Measurements from ENCODE around the gene HYLS1.

GRCh38 chr11:125923012-125923579, 35.6 kb downstream of the HYLS1 start:
- TF ChIP-seq POLR2A (IDR thresholded peaks at IDR 0.05): no peak
- TF ChIP-seq, protein P1, sequence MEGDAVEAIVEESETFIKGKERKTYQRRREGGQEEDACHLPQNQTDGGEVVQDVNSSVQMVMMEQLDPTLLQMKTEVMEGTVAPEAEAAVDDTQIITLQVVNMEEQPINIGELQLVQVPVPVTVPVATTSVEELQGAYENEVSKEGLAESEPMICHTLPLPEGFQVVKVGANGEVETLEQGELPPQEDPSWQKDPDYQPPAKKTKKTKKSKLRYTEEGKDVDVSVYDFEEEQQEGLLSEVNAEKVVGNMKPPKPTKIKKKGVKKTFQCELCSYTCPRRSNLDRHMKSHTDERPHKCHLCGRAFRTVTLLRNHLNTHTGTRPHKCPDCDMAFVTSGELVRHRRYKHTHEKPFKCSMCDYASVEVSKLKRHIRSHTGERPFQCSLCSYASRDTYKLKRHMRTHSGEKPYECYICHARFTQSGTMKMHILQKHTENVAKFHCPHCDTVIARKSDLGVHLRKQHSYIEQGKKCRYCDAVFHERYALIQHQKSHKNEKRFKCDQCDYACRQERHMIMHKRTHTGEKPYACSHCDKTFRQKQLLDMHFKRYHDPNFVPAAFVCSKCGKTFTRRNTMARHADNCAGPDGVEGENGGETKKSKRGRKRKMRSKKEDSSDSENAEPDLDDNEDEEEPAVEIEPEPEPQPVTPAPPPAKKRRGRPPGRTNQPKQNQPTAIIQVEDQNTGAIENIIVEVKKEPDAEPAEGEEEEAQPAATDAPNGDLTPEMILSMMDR (IDR thresholded peaks at IDR 0.05): peak; percentile 68 to 79 (median 76)
- TF ChIP-seq POLR2AphosphoS5 (IDR thresholded peaks at IDR 0.05): no peak
- no peak for TF ChIP-seq EP300 (IDR thresholded peaks at IDR 0.05; ENCODE audit: low read depth)
